Liver (tissue), 3 donors: ENCODE results near the gene NINJ1.

Experiments
- GABPA ChIP-seq, 2 donors: IDR thresholded peaks in 1 of 2; conservative IDR thresholded peaks in 1 of 2; 2 replicates each; pipeline ENCODE4 v1.6.1; 2016; ENCODE audit warnings: antibody characterized with exemption in 2 of 2, mild to moderate bottlenecking in 1 of 2, moderate library complexity in 1 of 2
- RAD21 ChIP-seq, 2 donors: IDR thresholded peaks; 2 replicates each; pipeline ENCODE4 v1.6.1; 2016; ENCODE audit warnings: antibody characterized with exemption in 2 of 2, mild to moderate bottlenecking in 2 of 2
- REST ChIP-seq: IDR thresholded peaks from 2 replicates; pipeline ENCODE4 v1.6.1; 2016; ENCODE audit warnings: antibody characterized with exemption, mild to moderate bottlenecking
- SP1 ChIP-seq: IDR thresholded peaks from 2 replicates; pipeline ENCODE4 v1.6.1; 2018; ENCODE audit warnings: antibody characterized with exemption, mild to moderate bottlenecking
- YY1 ChIP-seq: IDR thresholded peaks from 2 replicates; pipeline ENCODE4 v1.6.1; 2016; ENCODE audit warnings: antibody characterized with exemption, mild to moderate bottlenecking
- TF ChIP-seq, protein P1 (sequence below): fragments of 150-350 bp; IDR thresholded peaks from 2 replicates; pipeline ENCODE4 v1.5.1; 2017; ENCODE audit warnings: improper control_type of control experiment, low read depth, low read length; ENCODE audit not compliant: missing input control
- TF ChIP-seq, protein P2 (sequence below): IDR thresholded peaks from 2 replicates; pipeline ENCODE4 v1.6.1; 2016; ENCODE audit warnings: antibody characterized with exemption
- donor health status: healthy.
- donor health status: healthy.

GRCh38 chr9:93151097-93151784, 17.2 kb upstream of the NINJ1 start:
- TF ChIP-seq, protein P1, sequence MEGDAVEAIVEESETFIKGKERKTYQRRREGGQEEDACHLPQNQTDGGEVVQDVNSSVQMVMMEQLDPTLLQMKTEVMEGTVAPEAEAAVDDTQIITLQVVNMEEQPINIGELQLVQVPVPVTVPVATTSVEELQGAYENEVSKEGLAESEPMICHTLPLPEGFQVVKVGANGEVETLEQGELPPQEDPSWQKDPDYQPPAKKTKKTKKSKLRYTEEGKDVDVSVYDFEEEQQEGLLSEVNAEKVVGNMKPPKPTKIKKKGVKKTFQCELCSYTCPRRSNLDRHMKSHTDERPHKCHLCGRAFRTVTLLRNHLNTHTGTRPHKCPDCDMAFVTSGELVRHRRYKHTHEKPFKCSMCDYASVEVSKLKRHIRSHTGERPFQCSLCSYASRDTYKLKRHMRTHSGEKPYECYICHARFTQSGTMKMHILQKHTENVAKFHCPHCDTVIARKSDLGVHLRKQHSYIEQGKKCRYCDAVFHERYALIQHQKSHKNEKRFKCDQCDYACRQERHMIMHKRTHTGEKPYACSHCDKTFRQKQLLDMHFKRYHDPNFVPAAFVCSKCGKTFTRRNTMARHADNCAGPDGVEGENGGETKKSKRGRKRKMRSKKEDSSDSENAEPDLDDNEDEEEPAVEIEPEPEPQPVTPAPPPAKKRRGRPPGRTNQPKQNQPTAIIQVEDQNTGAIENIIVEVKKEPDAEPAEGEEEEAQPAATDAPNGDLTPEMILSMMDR = no peak
- TF ChIP-seq RAD21 (IDR thresholded peaks at IDR 0.05) (no peak), GABPA (IDR thresholded peaks at IDR 0.05 in 1 of 2, conservative IDR thresholded peaks at IDR 0.05 in 1 of 2) (no peak), YY1 (no peak), REST (no peak), SP1 (no peak)
- TF ChIP-seq, protein P2, sequence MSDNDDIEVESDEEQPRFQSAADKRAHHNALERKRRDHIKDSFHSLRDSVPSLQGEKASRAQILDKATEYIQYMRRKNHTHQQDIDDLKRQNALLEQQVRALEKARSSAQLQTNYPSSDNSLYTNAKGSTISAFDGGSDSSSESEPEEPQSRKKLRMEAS = no peak
